ENCODE results near the gene PLCB3. TPM values are rescaled to one million over a fixed set of nuclear protein-coding genes. Genes with fewer than 3 reads are reported as not detected.

PLCB3 gene
- total and polyA plus RNA-seq, 2 of the 13 experiments (the other 11 are each of a cell fraction or from before 2014, with no cell fraction given) = 7.5 to 13.8 TPM

GRCh38 chr11:64230171-64230984 is 21.0 kb upstream of the PLCB3 start, which contains the start of gene DNAJC4 (continued):
- TF ChIP-seq THAP9 (CRISPR knock-in tag; IDR thresholded peaks at IDR 0.05; ENCODE audit: borderline replicate concordance) = peak; percentile 61; the same call in 1 of the 2 replicates
- no peak for TF ChIP-seq ELK4 (CRISPR knock-in tag; IDR thresholded peaks at IDR 0.05; ENCODE audit: borderline replicate concordance)
- no peak for TF ChIP-seq ZNF543 (CRISPR knock-in tag; IDR thresholded peaks at IDR 0.05)
- TF ChIP-seq MED1 (CRISPR knock-in tag; IDR thresholded peaks at IDR 0.05) = peak; percentile 47; the same call in 1 of the 2 replicates
- TF ChIP-seq ELF3 (CRISPR knock-in tag; IDR thresholded peaks at IDR 0.05) = peak; percentile 28
- TF ChIP-seq GABPA (IDR thresholded peaks at IDR 0.05; ENCODE audit: low read depth, low read length) = no peak
- peak; percentile 79 for TF ChIP-seq GABPA (CRISPR knock-in tag; IDR thresholded peaks at IDR 0.05; ENCODE audit: low read depth)
- no peak for TF ChIP-seq NPAS2 (CRISPR knock-in tag; IDR thresholded peaks at IDR 0.05; ENCODE audit: borderline replicate concordance)
- no peak for TF ChIP-seq ZNF777 (CRISPR knock-in tag; IDR thresholded peaks at IDR 0.05)
- no peak for TF ChIP-seq HNF1A (IDR thresholded peaks at IDR 0.05; ENCODE audit: low read depth)
- TF ChIP-seq HNF1A (CRISPR knock-in tag; IDR thresholded peaks at IDR 0.05; ENCODE audit: borderline replicate concordance) = no peak
- peak in 1 of 2 experiments; percentile 60; a peak in 1 of 4 replicates for TF ChIP-seq KLF16 (CRISPR knock-in tag; IDR thresholded peaks at IDR 0.05)
- peak; percentile 31; the same call in 1 of the 2 replicates for TF ChIP-seq ETV5 (CRISPR knock-in tag; IDR thresholded peaks at IDR 0.05; ENCODE audit: borderline replicate concordance)
- no peak for TF ChIP-seq ZNF281 (CRISPR knock-in tag; IDR thresholded peaks at IDR 0.05; ENCODE audit: borderline replicate concordance)
- no peak for TF ChIP-seq FOXP4 (CRISPR knock-in tag; IDR thresholded peaks at IDR 0.05)
